Adipose tissue (tissue), 3 donors: ENCODE measurements around the gene RPTOR. TPM values are rescaled to one million over a fixed set of nuclear protein-coding genes. Genes with fewer than 3 reads are reported as not detected.

Source experiments
- H3K27ac ChIP-seq: one replicate; pipeline ENCODE4 v1.5.1; 2013; ENCODE audit warnings: low read depth, low read length
- WGBS, 3 donors: extraction: QIAGEN DNeasy Blood & Tissue Kit; methylation state at CpG; one replicate each; pipeline ENCODE4 v1.1.7; 2013; 5-methylcytosine and 5-hydroxymethylcytosine counted together
- polyA plus RNA-seq, 3 donors: library from polyadenylated mRNA; stranded (reverse); fragments of 200-250 nt; gene quantifications; one replicate each; pipeline ENCODE4 v1.2.3, GENCODE V29; 2013
- donor health status: healthy with polysubstance abuse.
- donor health status: Bipolar disorder and iron deficiency.
- donor health status: healthy.

Gene RPTOR
- polyA plus RNA-seq, 3 donors: 5.8 to 13.2 (median 7.5) TPM

DNA sequence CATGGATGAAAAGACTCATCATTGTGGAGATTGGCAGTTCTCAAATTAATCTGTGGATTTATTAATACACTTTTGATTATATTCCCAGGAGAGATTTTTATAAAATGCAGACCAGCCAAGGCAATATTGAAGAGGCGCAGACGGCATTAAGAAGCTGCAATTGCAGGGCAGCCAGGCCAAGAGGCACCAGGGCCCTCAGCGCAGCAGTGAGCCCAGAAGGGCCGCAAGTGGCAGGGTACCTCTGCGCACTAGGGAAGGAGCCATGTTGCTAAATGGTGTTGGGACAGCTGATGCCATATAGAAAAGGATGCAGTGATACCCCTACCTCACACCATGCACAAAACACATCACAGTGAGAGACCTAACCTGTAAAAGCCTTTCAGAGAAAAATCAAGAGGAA is 410.4 kb downstream of the RPTOR start:
- no peak overlapping the region for H3K27ac ChIP-seq
- 99 to 100% (median 100%) methylated on average over 5 of the region's 5 CpGs for WGBS, 3 donors

DNA sequence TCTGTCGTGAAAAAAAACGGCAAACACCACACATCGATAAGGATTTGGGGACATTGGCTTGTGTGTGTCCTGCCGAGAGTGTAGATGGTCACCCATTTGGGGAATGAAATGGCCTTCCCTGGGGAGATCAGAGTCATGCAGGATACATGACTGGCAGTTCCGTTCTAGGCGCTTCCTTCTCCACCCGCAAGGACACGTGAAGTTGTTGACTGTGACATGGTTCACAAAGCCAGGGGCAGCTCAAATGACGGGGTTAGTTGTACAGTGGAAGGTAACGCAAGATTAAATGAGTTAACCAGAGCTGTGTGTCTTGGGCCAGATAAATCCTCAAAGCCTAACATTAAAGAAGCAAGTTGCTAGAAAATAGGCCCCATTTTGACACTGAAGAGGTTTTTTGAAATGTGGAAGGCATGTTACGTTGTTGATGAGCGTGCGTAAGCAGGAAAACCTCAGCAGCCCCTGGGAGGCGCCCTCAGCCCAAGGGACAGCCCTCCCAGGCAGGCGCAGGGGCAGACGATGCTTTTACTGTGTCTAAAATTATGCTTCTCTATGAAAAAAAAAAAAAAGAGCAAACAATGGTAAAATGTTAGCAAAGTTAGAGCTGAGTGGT is 411.1 kb downstream of the RPTOR start:
- no peak overlapping the region for H3K27ac ChIP-seq
- 86 to 91% (median 87%) methylated on average over 16 of the region's 16 CpGs for WGBS, 3 donors

DNA sequence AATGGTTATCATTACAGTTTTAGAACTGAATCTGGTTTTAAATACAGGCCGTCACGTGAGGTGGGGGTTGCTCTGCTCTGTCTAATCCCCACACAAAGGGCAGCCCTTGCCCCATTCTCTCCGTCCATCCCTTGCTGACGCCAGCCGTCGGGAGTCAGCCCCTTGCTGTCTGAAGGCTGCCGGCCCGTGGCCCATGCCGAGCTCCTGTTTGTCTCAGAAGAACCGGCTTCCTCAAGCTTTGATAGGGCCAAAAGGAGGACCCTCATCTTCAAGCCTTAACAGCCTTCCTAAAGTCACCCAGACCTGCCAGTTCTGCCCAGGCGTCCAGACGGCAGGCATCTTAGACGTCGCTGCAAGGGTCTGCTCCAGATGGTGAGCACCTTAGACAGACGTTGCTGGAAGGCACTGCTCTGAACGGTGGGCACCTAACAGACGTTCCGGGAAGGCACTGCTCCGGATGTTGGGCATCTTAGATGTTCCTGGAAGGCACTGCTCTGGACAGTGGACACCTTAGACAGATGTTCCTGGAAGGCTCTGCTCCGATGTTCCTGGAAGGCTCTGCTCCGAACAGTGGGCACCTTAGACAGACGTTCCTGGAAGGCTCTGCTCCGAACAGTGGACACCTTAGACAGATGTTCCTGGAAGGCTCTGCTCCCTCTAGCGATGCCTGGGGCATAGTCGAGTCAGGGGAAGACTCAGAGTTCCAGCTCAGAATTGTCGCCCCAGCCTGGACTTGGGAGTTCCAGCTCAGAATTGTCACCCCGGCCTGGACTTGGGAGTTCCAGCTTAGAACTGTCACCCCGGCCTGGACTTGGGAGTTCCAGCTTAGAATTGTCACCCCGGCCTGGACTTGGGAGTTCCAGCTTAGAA is 411.9 kb downstream of the RPTOR start:
- 88 to 93% (median 90%) methylated on average over 27 to 28 of the region's 29 CpGs for WGBS, 3 donors
- H3K27ac ChIP-seq: no peak overlapping the region

DNA sequence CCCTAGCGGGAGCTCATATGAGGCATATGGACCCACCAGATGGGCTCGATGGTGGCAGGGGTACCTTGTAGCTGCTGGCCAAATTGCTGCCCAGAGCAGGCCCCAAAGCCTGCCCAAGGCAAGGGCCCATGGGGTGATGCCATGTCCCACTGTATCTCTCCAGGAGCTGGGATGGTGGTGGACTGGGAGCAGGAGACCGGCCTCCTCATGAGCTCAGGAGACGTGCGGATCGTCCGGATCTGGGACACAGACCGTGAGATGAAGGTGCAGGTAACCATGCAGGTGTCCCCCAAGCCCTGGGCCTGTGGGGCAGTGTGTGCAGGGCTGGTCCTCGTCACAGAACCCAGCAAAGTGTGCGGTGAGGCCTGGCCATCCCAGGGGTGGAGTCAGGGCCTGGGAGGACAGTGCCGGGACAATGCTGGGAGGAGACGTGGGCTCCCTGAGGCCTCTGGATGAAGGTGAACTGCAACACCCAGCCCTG is 412.9 kb downstream of the RPTOR start:
- H3K27ac ChIP-seq: no peak overlapping the region
- 95 to 98% (median 97%) methylated on average over 12 of the region's 12 CpGs for WGBS, 3 donors

DNA sequence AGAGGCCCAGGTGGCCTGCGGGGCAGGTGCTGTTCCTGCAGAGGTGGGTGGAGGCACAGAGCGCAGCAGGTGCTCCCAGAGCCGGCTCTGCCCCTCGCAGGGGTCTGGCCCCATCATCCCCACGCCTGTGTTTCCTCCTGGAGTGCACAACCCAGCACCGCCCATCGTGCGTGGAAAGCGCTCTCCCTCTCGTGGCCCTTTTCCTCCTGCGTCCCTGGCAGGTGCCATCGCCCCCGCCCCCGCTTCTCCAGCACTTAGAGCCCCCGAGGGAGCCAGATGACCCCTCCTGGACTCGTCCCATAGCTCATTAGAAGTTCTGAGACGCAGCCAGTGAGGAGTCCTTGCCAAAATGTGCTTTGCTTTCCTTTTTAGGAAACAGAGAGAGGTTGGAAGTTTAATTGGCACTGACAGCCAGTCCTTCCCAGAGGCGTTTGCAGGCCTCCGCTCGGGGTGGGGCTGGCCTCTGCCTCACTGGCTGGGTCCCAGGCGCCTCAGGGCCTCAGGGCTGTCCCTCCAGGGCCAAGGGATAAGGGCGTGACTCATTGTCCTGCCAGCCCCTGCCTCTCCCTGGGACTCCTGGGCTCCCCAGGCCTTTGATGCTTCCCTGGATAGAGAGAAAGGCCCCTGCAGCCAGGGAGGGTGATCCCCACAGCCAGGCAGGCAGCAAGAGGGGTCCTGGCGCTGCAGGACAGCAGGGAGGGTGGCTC is 414.8 kb downstream of the RPTOR start:
- 41 to 81% (median 53%) methylated on average over 23 of the region's 23 CpGs for whole genome bisulfite sequencing, 3 donors
- peak overlapping the region; percentile 3 for H3K27ac ChIP-seq

- WGBS, 3 donors: 84 to 90% (median 89%) methylated on average over 24 of the region's 24 CpGs
- H3K27ac ChIP-seq: no peak overlapping the region
These were observed 415.6 kb downstream of the RPTOR start for GRCh38 chr17:80960037-80960796.

DNA sequence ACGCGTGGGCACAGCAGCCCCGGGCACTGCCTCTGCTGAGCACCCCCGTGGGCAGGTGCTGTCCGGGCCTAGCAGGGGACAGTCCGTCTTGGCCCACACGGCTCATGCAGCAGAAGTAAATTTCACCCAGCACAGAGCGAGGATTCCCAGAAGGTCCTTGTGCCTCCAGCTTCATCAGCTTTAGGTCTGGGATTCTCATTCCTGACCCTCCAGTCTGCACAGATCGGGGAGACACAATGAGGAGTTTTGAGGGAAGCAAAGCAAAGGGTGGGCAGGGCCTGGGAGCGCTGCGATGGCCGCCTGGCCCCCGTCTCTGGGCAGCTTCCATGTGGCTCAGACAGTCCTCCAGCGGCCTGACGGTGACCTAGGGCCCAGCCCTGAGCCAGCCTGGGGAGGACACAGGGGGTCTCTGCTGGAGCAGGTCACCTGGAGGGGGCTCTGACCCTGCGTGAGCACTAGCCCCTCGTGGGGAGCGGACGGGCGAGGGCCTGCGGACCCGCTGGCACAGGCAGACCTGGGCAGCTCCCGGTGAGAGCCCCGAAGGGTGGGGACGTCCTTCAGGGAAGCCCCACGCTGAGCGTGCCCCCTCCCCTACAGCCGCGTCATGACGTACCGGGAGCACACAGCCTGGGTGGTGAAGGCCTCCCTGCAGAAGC is 416.3 kb downstream of the RPTOR start:
- WGBS, 3 donors: 95 to 96% (median 96%) methylated on average over 31 of the region's 31 CpGs
- H3K27ac ChIP-seq: no peak overlapping the region

DNA sequence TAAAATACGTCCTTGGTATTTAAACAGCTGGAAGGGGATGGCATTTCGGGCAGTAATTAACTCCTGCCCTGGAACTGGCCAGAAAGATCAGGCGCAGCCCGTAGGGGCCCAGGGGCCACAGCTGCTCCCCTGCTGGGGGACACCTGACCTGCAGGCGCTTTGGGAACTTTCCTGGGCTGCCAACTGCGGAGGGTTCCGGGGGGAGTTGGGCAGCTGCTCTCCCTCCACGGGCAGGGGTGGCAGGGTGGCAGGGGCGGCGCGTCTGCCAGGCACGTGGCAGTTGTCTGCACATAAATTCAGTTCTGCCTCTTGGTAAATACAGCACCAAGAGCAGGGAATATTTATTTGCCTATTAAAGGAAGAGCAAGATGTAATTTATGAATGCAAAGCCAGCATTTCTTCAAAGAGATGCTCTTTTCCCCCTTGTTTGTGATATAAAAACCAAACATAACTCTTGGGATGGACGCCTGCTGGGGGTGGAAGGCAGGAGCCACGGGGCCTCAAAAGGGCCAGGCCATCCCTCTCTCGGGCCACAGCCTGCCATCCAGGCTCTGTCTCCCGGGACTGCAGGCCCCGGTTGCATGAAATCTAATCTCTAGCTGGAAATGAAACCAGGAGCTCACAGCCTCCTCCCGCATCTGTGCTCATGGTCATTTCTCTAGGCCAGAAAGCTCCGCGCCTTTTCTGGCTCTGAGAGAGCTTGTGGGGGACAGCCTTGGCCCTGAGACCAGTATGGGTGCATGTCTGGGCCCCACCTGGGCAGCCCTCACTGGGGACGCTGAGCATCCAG is 417.1 kb downstream of the RPTOR start:
- WGBS, 3 donors: 85 to 89% (median 89%) methylated on average over 21 of the region's 21 CpGs
- H3K27ac ChIP-seq: no peak overlapping the region

GRCh38 chr17:80962356-80963329 is 418.0 kb downstream of the RPTOR start:
- WGBS, 3 donors: 86 to 95% (median 90%) methylated on average over 38 to 41 of the region's 41 CpGs
- H3K27ac ChIP-seq: no peak overlapping the region

DNA sequence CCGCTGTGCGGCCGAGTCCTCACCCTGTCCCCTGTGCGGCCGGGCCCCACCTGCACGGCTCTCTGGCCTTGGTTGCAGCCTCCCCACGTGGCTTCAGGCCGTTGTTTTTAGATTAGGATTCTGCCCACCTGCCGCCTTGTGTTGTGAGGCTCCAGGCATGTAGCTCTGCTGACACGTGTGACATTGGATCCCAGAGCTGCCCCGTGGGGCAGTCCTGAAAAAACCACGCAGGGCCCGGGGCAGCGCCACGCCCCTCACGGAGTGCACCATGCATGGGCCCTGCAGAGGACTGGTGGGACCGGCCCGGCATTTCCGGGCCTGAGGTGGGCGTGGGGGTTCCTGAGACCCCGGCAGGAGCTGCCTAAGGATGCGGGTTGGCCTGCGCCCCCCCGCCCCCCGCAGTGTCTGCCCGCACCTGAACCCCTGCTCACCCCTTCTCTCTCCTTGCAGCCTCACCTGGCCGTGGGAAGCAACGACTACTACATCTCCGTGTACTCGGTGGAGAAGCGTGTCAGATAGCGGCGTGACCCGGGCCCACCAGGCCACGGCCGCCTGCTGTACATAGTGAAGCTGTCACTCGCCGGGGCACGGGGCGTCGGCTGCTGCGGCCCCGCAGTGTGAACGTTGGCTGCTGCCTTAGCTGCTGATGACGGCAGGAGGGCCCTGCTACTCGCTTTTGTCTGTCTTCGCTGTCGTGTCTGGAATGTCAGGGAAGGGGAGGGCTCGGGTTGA is 419.3 kb downstream of the RPTOR start:
- 92 to 95% (median 95%) methylated on average over 49 of the region's 49 CpGs for WGBS, 3 donors
- H3K27ac ChIP-seq: no peak overlapping the region

DNA sequence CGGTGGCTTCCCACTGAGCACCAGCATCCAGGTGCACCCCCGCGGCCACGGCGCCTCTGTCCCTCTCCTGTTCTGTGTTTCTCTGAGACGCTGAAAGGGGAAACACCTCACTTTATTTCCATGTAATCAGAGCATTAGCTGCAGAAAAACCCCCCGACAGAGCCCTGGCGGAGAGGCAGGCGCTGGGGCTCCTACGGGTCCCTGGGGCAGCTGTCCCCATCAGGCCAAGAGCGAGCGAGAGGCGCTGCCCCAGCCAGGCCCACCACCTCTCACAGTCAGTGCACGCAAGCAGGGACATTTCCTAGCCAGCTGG is 419.9 kb downstream of the RPTOR start:
- WGBS, 3 donors: 87 to 94% (median 88%) methylated on average over 11 to 14 of the region's 14 CpGs
- no peak overlapping the region for H3K27ac ChIP-seq

- WGBS, 3 donors: 92 to 94% (median 94%) methylated on average over 36 of the region's 36 CpGs
- no peak overlapping the region for H3K27ac ChIP-seq
These were observed 420.4 kb downstream of the RPTOR start for GRCh38 chr17:80964859-80965580.

DNA sequence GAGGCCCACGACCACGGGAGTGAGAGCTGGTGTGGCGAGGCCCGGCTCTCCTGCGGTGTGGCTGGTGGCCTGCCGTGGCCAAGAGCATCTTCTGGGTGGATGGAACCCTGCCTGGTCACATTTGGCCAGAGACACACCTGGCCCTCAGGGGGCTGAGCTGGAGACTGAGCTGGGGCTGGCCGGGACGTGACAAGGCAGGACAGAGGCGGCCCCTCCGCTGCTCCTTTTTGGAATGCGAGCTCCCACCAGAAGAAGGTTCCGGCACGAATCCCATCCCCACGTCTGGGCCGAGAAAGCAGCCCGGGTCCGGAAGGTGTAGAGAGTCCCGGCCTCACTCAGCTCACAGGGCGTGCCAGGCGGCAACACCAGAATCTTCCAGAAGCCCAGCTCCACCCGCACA is 421.0 kb downstream of the RPTOR start:
- WGBS, 3 donors: 90 to 97% (median 93%) methylated on average over 21 of the region's 21 CpGs
- no peak overlapping the region for H3K27ac ChIP-seq

DNA sequence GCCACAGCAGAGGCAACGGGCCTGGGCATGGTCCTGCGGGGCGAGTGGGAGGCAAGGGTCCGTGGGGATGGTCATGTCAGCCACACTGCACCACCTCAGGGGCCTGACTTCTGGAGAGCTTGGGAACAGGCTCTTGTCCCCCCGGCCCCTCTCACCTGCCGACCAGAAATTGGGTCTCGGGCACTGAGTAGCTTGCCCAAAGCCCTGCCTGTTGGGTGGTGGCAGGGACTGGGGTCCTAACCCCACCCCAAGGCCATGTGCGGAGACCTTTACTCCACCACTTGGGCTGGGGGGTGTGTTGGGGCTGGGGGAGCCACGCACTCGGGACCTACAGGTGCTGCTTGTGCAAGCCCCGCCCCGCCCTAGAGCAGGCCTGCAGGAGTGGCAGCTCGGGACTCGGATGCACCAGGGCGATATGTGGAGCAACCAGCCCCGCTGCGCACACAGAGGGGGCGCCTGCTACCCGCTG is 422.8 kb downstream of the RPTOR start:
- 85 to 93% (median 91%) methylated on average over 19 of the region's 19 CpGs for WGBS, 3 donors

DNA sequence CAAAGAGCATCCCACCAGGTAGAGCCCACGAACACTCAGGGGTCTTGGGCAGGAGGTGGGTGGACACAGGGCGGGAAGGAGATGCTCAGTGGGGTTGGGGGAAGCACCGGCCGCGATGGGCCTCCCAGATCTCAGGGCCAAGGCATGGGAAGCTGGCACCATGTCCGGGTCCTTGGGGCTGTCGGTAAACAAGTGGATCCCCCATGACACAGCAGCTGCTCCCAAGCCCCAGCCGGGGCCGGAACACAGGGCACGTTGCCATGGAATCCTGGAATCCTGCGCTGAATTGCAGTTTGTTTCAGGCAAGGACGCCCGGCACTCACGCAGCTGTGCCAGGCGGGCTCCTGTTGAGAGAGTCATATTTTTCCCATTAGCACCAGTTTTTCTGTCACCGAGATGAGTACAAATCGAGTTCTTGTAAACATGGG is 424.0 kb downstream of the RPTOR start:
- WGBS, 3 donors: 16 to 45% (median 32%) methylated on average over 17 of the region's 17 CpGs
- no peak overlapping the region for H3K27ac ChIP-seq

More for the DNA sequence above, 422.8 kb downstream of the RPTOR start:
- no peak overlapping the region for H3K27ac ChIP-seq
